ENCODE results near the gene TEPSIN. TPM values are rescaled to one million over a fixed set of nuclear protein-coding genes. Genes with fewer than 3 reads are reported as not detected.

TEPSIN gene
- total and polyA plus RNA-seq, 7 donors, result 10.9 to 22.1 (median 12.5) TPM

GRCh38 chr17:81280571-81280970 lies 41.7 kb upstream of the TEPSIN start:
- intact Hi-C loops (cut with DNase I), result no loop called here
- Histone ChIP-seq H3K9me3 (no peaks in the 10 kb centered on the region), H3K27ac (no peak overlapping the region), H3K27me3 (ENCODE audit: insufficient read depth in 3 of 3, low read length in 2 of 3) (no peaks in the 10 kb centered on the region), H3K4me3 (no peak overlapping the region), H3K36me3 (ENCODE audit: insufficient read depth in 1 of 2, low read depth in 1 of 2) (peaks cover 3 to 47% of the 10 kb centered on the region in 2 donors), H3K4me1 (no peaks in the 10 kb centered on the region)
- DNase-seq (no peak), ATAC-seq (no peak)
- WGBS, 3 donors, result 90 to 95% (median 95%) methylated on average over 20 to 24 of the region's 24 CpGs
- TF ChIP-seq CTCF (IDR thresholded peaks at IDR 0.05), result no peak

DNA sequence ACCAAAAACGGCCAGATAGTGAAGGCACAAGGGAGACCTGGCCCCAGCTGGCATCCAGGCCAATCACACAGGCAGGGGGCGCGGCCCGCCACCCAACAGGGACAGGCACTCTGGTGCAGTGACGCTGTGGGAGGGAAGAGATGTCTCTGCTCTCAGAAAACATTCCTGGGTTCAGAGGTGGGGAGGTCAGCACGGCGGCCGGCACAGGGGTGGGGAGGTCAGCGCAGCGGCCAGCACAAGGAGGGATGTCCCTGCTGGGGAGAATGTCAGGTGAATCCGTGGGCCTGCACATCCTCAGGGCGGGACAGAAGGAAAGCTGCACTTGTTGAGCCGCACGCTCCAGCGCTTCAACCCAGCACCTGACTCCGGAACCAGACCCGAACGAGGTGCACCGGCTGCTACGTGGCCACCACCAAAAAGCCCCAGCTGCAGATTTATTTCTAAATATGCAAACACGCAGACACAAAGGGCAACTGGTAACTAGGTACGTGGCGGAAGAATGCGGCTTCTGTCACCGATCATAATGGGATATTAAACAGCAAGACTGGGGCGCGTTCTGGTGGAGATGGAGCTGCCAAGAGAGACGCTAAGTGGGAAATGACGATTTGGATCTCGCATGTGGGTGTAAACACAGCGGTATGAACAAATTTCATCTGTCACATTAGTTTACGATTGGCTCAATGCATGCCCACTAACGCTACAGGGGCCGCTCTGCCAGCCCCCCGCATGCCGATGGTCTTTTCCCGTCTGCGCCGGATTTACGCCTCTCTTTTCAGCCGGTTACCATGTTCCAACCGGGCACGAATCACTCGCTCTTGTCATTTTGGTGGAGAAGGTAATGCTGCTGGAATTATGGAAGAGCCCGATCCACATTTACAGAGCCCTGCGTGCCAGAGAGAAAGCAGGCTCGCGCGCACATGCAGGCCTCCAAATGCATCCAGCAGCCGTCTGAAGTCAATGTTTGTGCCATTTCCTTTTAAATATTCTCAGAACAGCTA lies 40.7 kb upstream of the TEPSIN start:
- Histone ChIP-seq H3K9me3 (no peaks in the 10 kb centered on the region), H3K27ac (no peak overlapping the region), H3K4me3 (no peak overlapping the region), H3K36me3 (ENCODE audit: insufficient read depth in 1 of 2, low read depth in 1 of 2) (peaks cover 3 to 55% of the 10 kb centered on the region in 2 donors), H3K27me3 (ENCODE audit: insufficient read depth in 3 of 3, low read length in 2 of 3) (no peaks in the 10 kb centered on the region), H3K4me1 (no peaks in the 10 kb centered on the region)
- WGBS, 3 donors, result 93 to 95% (median 94%) methylated on average over 50 of the region's 50 CpGs
- no peak for TF ChIP-seq CTCF (IDR thresholded peaks at IDR 0.05)
- DNase-seq (no peak), ATAC-seq (no peak)
- intact Hi-C loops (cut with DNase I), result no loop called here

DNA sequence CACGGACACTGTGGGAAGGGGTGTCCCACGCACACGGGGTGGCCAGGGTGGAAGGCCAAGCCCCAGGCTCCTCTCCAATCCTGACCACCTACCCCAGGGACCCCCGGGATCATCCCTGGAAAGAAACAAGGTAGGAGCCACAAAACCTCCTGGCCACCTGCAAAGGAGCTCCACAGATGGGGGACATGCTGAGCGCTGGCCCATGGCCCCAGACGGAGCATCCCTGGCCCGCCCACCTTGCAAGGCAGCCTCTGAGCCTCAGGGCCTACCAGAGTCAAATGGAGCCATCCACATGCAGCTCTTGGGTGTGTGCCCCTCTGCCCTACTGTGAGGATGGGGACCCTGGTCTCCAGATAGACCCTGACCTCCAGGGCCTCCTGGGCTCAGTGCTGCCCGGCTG lies 40.0 kb upstream of the TEPSIN start:
- no peak overlapping the region for H3K27ac ChIP-seq
- no peaks in the 10 kb centered on the region for H3K27me3 ChIP-seq (ENCODE audit: insufficient read depth in 3 of 3, low read length in 2 of 3)
- ATAC-seq, result no peak
- H3K9me3 ChIP-seq, result no peaks in the 10 kb centered on the region
- TF ChIP-seq CTCF (IDR thresholded peaks at IDR 0.05), result no peak
- H3K4me1 ChIP-seq, result no peaks in the 10 kb centered on the region
- intact Hi-C loops (cut with DNase I), result no loop called here
- no peak for DNase-seq
- peaks cover 3 to 63% of the 10 kb centered on the region in 2 donors for H3K36me3 ChIP-seq (ENCODE audit: insufficient read depth in 1 of 2, low read depth in 1 of 2)
- WGBS, 3 donors, result 93 to 95% (median 94%) methylated on average over 8 of the region's 8 CpGs
- no peak overlapping the region for H3K4me3 ChIP-seq

DNA sequence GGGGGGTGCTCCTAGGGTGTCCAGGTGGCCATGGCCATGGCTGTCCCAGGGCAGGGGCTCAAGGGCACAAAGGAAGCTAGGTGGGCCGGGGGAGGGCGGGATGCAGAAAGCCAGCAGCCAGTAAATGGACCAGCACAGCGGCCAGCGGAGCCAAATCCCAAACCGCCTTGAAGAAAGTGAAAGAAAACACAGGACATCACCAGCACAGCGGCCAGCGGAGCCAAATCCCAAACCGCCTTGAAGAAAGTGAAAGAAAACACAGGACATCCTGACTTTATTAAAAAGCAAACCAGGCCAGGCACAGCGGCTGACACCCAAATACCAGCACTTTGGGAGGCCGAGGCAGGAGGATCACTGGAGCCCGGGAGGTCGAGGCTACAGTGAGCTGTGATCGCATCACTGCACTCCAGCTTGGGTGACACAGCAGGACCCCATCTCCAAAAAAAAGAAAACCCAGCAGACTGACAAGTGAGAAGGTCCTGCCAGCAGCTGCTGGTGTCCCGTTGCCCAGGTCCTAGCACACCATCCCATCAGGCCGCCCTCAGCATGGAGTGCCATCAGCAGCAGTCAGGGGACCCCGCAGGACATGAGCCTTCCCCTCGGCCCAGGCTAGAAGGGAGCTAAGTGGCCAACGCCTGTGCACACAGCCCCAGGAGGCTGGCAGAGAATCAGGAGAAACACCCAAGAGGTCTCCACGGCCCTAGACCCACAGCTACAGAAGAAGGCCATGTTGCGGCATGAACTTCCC lies 39.3 kb upstream of the TEPSIN start:
- intact Hi-C loops (cut with DNase I), result no loop called here
- ATAC-seq (peak in 1 of 4 donors; percentile 57), DNase-seq (peak in 1 of 2 donors; percentile 85)
- H3K36me3 ChIP-seq (ENCODE audit: insufficient read depth in 1 of 2, low read depth in 1 of 2), result peaks cover 3 to 70% of the 10 kb centered on the region in 2 donors
- no peaks in the 10 kb centered on the region for H3K4me1 ChIP-seq
- no peak for TF ChIP-seq CTCF (IDR thresholded peaks at IDR 0.05)
- WGBS, 3 donors, result 73 to 87% (median 82%) methylated on average over 17 to 20 of the region's 20 CpGs
- no peak overlapping the region for H3K27ac ChIP-seq
- H3K9me3 ChIP-seq, result no peaks in the 10 kb centered on the region
- no peak overlapping the region for H3K4me3 ChIP-seq
- no peaks in the 10 kb centered on the region for H3K27me3 ChIP-seq (ENCODE audit: insufficient read depth in 3 of 3, low read length in 2 of 3)

Measured in psoas muscle (tissue), 8 donors.